MV-4-11 (cell line): ENCODE measurements around the gene CENPP.

Experiments used
- DNase-seq: peaks from one replicate; lab custom pipeline; 2025; lab: John Stamatoyannopoulos, UW

Gene CENPP

GRCh38 chr9:92380603-92381002 is 54.9 kb downstream of the CENPP start:
- DNase-seq: no peak

GRCh38 chr9:92381775-92382174 is 56.0 kb downstream of the CENPP start:
- DNase-seq: no peak

GRCh38 chr9:92384375-92384774 is 58.6 kb downstream of the CENPP start:
- no peak for DNase-seq

- no peak for DNase-seq
These were observed 59.2 kb downstream of the CENPP start for GRCh38 chr9:92385001-92385400.

- DNase-seq: no peak
These were observed 59.7 kb downstream of the CENPP start for GRCh38 chr9:92385477-92385876.

- no peak for DNase-seq
These were observed 60.2 kb downstream of the CENPP start for GRCh38 chr9:92385953-92386352.

- no peak for DNase-seq
These were observed 66.9 kb downstream of the CENPP start for GRCh38 chr9:92392690-92393089.

GRCh38 chr9:92393686-92394085 is 67.9 kb downstream of the CENPP start:
- no peak for DNase-seq

GRCh38 chr9:92395617-92396016 is 69.9 kb downstream of the CENPP start:
- DNase-seq: no peak

- no peak for DNase-seq
These were observed 72.1 kb downstream of the CENPP start for GRCh38 chr9:92397853-92398252.

GRCh38 chr9:92402360-92402759 is 76.6 kb downstream of the CENPP start:
- no peak for DNase-seq

- no peak for DNase-seq
These were observed 77.3 kb downstream of the CENPP start for GRCh38 chr9:92402826-92403745.

GRCh38 chr9:92404042-92404836 is 78.5 kb downstream of the CENPP start, which contains the start of gene OGN:
Gene OGN (minus strand): TSS chr9:92404578. CDS start chr9:92403407, 1,171 bp downstream.
- DNase-seq: no peak

GRCh38 chr9:92405818-92406217 is 80.1 kb downstream of the CENPP start:
- DNase-seq: no peak

GRCh38 chr9:92406477-92406876 is 80.7 kb downstream of the CENPP start:
- DNase-seq: peak; percentile 93

GRCh38 chr9:92407818-92408217 is 82.1 kb downstream of the CENPP start:
- DNase-seq: no peak

- no peak for DNase-seq
These were observed 83.2 kb downstream of the CENPP start for GRCh38 chr9:92408747-92409478.

GRCh38 chr9:92411157-92411556 is 85.4 kb downstream of the CENPP start:
- peak; percentile 23 for DNase-seq

GRCh38 chr9:92414566-92414965 is 88.8 kb downstream of the CENPP start:
- DNase-seq: peak; percentile 43

GRCh38 chr9:92422611-92423338 is 97.0 kb downstream of the CENPP start:
- DNase-seq: peak; percentile 65

- no peak for DNase-seq
These were observed 97.9 kb downstream of the CENPP start for GRCh38 chr9:92423612-92424011.

GRCh38 chr9:92424340-92424739 is 98.6 kb downstream of the CENPP start, which contains the start of gene OMD:
Gene OMD (minus strand): TSS chr9:92424471. CDS start chr9:92417558, 6,913 bp downstream.
- DNase-seq: no peak
